ENCODE measurements around the gene PLD4.

Gene PLD4

GRCh38 chr14:104929268-104930230, 4.9 kb downstream of the PLD4 start:
- no peak for DNase-seq

GRCh38 chr14:104930526-104931303, 6.0 kb downstream of the PLD4 start:
- DNase-seq: peak; percentile 53

- DNase-seq: no peak
Measured at GRCh38 chr14:104931304-104931770, 6.7 kb downstream of the PLD4 start.

GRCh38 chr14:104931771-104932675, 7.3 kb downstream of the PLD4 start:
- DNase-seq: no peak

- DNase-seq: peak; percentile 94
Measured at GRCh38 chr14:104932676-104933631, 8.3 kb downstream of the PLD4 start.

- DNase-seq: no peak
Measured at GRCh38 chr14:104933746-104934733, 9.4 kb downstream of the PLD4 start.

GRCh38 chr14:104935026-104935650, 10.5 kb downstream of the PLD4 start:
- DNase-seq: no peak

GRCh38 chr14:104935955-104936354, 11.3 kb downstream of the PLD4 start:
- no peak for DNase-seq

GRCh38 chr14:104936361-104937155, 11.9 kb downstream of the PLD4 start:
- DNase-seq: no peak

- DNase-seq: no peak
Measured at GRCh38 chr14:104937161-104937560, 12.5 kb downstream of the PLD4 start.

GRCh38 chr14:104937694-104938365, 13.2 kb downstream of the PLD4 start:
- no peak for DNase-seq

- DNase-seq: no peak
Measured at GRCh38 chr14:104938436-104938835, 13.8 kb downstream of the PLD4 start.

- no peak for DNase-seq
Measured at GRCh38 chr14:104938960-104939359, 14.3 kb downstream of the PLD4 start.

- DNase-seq: no peak
Measured at GRCh38 chr14:104939666-104940410, 15.2 kb downstream of the PLD4 start.

- no peak for DNase-seq
Measured at GRCh38 chr14:104940526-104941150, 16.0 kb downstream of the PLD4 start.

- DNase-seq: no peak
Measured at GRCh38 chr14:104941508-104942365, 17.1 kb downstream of the PLD4 start.
